ENCODE results near the gene ASMTL.
"Not testable (repeated sequence)": the region's sequence is repeated elsewhere in the genome, so short reads cannot be mapped to it uniquely, and the experiment has no call there.

The ASMTL gene

GRCh38 chrX:1427756-1428155 lies 25.0 kb downstream of the ASMTL start:
- no peak for DNase-seq

GRCh38 chrX:1426321-1426720 lies 26.4 kb downstream of the ASMTL start:
- not testable (repeated sequence) for DNase-seq

GRCh38 chrX:1425381-1425780 lies 27.3 kb downstream of the ASMTL start:
- DNase-seq: no peak

- no peak for DNase-seq
Measured at GRCh38 chrX:1424147-1424851, 28.4 kb downstream of the ASMTL start.

GRCh38 chrX:1423215-1423614 lies 29.5 kb downstream of the ASMTL start:
- DNase-seq: no peak

- DNase-seq: no peak
Measured at GRCh38 chrX:1422135-1422465, 30.6 kb downstream of the ASMTL start.

GRCh38 chrX:1421433-1422134 lies 31.1 kb downstream of the ASMTL start:
- no peak for DNase-seq

- no peak for DNase-seq
Measured at GRCh38 chrX:1420371-1420770, 32.3 kb downstream of the ASMTL start.

- DNase-seq: no peak
Measured at GRCh38 chrX:1419545-1420355, 33.0 kb downstream of the ASMTL start.

- DNase-seq: no peak
Measured at GRCh38 chrX:1418901-1419544, 33.7 kb downstream of the ASMTL start.

- DNase-seq: no peak
Measured at GRCh38 chrX:1417921-1418771, 34.6 kb downstream of the ASMTL start.

GRCh38 chrX:1416965-1417760 lies 35.5 kb downstream of the ASMTL start:
- DNase-seq: no peak

- no peak for DNase-seq
Measured at GRCh38 chrX:1416327-1416784, 36.4 kb downstream of the ASMTL start.

- DNase-seq: no peak
Measured at GRCh38 chrX:1412551-1413161, 40.1 kb downstream of the ASMTL start.

GRCh38 chrX:1411326-1411725 lies 41.4 kb downstream of the ASMTL start:
- no peak for DNase-seq

- DNase-seq: no peak
Measured at GRCh38 chrX:1407035-1407434, 45.7 kb downstream of the ASMTL start.

GRCh38 chrX:1405769-1406168 lies 46.9 kb downstream of the ASMTL start:
- DNase-seq: not testable (repeated sequence)

- not testable (repeated sequence) for DNase-seq
Measured at GRCh38 chrX:1403867-1404266, 48.8 kb downstream of the ASMTL start.

GRCh38 chrX:1403228-1403627 lies 49.5 kb downstream of the ASMTL start:
- DNase-seq: no peak

- peak; percentile 4 for DNase-seq
Measured at GRCh38 chrX:1401611-1402430, 50.9 kb downstream of the ASMTL start.
